HG03175 (cell line): ENCODE data around the gene NECTIN1.
"Not testable (repeated sequence)": the region's sequence is repeated elsewhere in the genome, so short reads cannot be mapped to it uniquely, and the experiment has no call there.

Experiments
- ATAC-seq: cut with Tn5 transposase; IDR thresholded peaks from one replicate; pipeline ENCODE4 v1.9.1; 2021; ENCODE audit warnings: mild to moderate bottlenecking, moderate library complexity; ENCODE audit not compliant: unreplicated experiment

NECTIN1 gene

DNA sequence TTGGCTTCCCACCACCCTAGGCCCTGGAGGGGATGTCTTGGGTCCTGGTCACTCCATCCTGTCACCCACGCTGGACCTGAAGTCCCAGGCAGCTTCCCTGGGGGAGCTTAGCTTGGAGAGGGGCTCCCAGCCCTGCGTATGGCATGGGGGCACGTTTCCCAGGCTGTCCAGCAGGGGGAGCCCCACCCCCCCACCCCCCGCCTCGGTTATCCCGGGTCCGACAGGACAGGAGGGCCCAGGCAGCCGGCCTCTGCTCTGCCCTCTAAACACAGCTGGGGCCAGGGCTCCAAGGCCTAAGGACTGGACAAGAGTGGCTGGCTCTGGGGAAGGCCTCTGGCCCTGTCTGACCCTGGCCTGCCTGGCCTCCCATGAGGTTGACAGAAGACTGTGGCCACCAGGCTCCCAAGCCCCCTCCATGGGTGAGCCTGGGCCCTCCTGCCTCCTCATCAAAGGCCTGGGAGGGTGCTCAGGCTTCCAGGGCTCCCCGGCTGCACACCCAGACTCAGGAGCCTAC is 104.8 kb downstream of the NECTIN1 start:
- ATAC-seq: no peak

DNA sequence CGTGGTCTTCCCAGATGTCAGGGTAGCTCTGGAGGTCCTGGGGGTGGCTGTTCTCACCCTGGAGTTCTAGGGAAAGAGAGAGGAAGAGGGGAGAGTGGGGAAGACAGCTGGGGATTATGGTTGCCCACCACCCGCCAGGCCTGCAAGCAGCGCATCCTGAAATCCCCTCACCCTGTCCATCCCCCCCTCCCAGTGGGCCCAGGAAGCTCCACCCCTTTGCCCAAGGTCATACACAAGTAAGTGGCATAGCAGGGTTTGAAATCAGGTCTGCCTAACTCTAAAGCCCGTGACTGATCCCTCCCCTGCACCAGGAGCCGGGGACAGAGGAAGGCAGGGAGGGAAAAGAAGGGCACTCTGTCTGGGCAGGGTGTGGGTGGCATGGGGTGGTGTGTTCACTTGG is 105.3 kb downstream of the NECTIN1 start:
- ATAC-seq: no peak

DNA sequence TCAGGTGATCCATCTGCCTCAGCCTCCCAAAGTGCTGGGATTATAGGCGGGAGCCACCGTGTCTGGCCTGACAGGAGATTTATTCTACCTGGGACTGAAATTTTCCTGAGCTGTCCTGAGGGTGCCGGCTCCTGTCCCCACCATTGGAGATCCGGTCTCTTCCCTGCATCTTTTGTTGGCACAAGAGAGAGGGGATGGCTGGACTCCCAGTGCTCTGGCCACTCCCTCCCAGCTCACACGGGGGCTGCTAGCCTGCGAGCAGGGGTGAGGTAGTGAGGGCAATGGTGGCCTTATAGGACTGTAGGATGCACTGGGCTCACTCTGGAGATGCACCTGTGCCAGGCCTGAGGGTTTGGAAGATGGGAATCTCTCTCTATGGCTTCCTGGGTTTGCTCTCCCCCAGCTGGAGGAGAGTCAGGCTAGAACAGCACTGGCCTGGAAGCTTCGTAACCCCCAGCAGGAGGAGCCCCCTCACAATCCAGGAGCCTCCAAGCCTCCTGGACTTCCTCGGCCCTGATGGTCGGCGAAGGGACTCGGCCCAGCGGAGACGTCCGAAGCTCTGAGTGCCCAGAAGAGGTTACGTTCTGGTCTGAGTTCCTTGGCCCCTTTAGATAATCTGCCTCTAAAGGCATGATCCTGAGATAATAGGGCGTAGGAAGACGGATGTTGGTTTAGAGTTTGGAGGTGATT is 106.4 kb downstream of the NECTIN1 start:
- no peak for ATAC-seq

DNA sequence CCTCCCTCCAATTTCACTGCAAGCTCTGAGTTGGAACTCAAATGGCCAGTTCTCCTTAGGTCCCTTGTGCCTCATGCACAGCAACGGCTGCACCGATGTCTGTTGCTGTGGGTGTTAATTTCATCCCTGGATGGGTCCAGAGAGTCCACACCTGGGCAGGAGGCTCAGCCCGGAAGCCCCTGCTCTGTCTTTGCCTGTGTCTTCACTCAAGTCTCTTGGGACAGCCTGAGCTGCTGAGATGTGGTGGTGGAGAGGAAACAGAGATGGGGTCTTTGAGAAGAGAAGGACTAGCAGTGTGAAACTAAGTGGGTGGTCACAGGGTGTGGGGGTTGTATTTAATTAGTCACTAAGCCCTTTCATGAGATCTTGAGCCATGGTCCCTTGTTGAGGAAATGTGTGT is 109.3 kb downstream of the NECTIN1 start:
- peak; percentile 41 for ATAC-seq

DNA sequence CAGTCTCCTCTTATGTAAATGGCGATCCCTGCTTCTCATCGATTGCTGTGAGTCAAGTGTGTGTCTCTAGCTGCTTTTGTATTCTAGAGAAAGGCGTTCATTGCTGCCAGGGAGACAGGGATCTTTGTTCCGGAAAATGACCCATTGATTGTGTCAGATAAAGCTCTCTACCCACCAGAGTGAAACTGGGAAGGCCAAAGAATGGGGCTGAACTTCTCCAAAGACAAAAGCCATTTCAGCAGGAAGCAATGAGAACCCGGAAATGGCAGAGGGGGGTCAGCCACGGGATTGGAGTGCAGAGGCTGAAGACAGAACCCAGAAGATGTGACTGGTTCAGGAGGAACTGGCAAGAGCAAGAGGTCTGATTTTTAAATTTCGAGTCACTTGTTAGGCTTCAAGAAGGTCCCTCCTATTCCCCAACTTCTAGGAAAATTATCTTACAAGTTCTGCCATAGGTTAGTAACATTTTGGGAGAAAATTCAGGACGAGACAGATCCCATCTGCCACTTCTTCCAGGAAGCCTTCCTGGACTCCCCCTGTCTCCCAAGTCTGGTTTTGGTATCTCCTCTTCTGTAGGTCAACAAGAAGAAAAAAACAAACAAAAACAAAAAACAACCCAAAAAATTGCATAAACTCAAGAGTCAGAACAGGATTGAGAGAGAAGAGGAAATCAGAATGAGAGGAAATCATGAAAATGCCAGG is 110.6 kb downstream of the NECTIN1 start:
- ATAC-seq: no peak

DNA sequence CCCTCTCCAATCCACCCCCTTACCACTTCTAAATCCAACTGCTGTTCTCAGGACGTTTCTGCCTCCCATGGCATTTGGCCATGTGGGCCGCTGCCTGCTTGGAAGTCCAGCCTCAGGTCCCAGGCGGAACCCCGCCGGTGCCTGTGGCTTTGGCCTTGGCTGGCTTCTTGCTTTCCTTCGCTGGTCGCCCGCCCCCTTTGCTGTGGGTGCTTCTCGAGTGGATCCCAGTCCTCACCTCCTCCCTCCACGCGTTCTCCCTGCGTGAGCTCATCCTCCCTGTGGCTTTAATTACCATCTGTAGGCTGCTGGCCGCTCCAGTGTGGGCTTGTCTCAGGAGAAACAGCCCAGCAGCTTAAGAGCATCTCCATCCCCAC is 111.7 kb downstream of the NECTIN1 start:
- no peak for ATAC-seq

DNA sequence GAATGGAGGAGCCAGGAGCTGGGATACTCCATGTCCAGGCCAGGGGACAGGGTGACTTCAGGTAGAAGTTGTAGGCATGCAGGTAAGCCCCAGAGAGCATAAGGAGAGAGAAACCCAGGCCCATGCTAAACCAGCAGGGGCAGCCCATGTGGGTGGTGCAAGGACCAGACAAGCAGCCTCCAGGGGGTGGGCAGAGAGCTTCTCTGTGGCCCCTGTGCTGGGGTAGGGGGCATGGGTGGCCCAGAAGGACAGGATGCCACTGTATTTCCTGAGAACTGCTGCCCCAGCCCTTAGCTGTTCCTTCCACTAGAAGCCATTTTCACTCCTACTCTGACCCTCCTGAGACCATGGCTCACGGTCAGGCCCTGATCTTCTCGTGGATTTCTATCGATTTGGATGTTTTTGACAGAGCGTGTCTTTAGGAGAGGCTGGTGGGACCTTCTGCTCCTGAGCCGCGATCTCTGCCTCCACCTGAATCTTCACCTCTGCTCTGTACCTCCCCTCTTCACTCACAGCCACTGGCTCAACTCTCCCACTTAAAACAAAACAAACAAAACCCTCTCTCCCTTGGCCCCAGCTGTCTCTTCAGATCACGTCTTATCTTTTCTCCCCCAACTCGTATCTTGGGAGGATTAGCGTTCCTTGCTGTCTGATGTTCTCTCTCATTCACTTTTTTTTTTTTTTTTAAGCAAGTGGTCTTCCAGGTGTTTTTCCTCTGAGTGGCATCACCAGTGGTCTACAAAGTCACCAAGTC is 112.2 kb downstream of the NECTIN1 start:
- ATAC-seq: no peak

DNA sequence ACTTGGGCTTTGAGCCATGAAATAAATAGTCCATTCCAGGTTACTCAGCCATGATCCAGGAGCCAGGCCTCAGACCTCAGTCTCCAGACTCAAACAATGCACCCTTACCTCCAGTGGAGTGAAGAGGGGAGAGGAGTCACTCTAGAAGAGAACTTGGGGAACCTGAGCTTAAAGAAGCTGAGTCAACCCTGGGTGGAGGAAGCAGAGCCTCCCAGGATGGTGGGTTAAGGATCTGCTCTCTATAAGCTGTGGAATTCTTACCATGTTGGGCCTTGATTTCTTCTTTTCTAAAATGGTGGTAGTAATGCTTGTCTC is 113.2 kb downstream of the NECTIN1 start:
- ATAC-seq: peak; percentile 28

DNA sequence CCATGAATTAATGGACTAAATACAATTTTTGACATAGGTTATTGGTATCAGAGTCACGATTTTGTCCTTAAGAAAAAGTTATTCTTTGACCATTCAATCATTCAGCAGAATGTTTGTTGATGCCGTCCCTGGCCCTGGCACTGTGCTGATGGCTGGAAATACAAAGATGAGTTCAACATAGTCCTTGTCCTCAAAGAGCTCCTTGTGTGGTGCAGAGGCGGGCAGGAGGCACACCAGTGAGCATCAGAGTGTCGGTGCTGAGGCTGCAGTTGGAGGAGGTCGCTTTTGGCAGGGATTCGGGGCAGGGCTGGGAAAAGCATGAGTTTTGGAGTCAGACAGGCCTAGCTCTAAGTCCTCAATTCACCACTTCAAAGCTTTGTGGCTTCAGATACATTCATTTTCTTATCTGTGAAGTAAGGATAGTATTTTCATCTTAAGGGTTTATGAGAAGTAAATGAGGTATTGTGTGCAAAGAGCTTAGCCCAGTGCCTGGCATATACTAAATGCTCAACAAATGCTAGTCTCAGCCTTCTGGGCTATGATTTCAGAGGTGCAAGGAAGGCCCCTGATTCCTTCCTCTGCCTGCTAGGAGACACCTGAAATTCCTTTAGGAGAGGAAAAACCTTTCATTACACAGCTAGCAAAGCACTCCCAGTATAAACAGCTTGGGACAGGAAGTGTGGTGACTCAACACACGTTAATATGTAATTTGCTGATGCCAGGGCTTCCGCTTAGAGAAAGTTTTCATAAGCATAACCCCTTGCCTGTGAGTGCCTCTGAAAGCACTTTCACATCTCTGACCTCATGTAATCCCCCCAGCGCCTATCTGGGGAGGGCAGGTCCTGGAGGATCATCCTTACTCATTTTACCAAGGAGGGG is 113.8 kb downstream of the NECTIN1 start:
- ATAC-seq: peak; percentile 88

DNA sequence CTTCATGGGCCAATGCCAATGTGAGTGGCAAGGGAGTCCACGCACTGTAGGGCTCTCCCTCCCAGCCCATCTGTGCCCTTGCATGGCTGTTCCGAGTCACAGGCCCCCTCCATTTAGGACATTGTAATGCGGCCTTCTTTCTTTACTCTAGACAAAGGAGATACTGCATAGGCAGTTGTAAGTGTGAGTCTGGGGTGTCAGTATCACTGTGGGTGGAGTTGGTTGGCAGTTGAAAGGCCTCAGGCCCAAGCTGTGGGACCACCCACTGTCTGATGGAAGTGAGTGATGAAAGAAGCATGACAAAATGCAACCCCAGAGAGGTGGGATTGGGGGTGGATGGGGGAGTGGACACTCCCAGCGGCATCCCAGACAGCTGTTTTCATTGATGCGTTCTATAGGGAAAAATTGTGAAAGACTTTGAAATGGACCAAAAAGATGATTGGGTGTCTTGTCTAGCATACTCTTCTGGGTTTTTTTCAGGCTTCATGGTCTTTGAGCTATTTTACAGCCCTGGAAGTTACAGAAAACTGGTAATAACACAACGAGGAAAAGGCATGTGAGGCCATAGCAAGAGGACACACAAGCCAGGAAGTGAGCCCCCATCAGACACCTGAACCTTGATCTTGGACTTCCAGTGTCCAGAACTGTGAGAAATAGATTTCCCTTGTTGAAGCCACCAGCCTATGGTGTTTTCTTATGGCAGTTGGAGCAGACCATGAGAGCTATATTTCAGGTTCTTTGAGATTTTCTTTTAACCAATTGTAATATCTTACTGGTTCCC is 114.6 kb downstream of the NECTIN1 start:
- no peak for ATAC-seq

DNA sequence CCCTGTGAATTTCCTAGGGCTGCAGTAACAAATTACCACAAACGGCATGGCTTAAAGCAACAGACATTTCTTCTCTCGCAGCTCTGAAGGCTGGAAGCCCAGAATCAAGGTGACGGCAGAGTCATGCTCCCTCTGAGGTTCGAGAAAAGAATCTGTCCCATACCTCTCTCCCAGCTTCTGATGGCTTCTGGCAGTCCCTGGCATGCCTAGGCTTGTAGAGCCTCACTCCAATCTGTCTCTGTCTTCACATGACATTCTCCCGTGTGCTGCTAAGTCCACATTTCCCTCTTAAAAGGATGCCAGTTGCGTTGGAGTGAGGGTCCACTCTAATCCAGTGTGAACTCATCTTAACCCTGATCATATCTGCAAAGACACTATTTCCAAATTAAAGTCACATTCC is 116.2 kb downstream of the NECTIN1 start:
- ATAC-seq: no peak

DNA sequence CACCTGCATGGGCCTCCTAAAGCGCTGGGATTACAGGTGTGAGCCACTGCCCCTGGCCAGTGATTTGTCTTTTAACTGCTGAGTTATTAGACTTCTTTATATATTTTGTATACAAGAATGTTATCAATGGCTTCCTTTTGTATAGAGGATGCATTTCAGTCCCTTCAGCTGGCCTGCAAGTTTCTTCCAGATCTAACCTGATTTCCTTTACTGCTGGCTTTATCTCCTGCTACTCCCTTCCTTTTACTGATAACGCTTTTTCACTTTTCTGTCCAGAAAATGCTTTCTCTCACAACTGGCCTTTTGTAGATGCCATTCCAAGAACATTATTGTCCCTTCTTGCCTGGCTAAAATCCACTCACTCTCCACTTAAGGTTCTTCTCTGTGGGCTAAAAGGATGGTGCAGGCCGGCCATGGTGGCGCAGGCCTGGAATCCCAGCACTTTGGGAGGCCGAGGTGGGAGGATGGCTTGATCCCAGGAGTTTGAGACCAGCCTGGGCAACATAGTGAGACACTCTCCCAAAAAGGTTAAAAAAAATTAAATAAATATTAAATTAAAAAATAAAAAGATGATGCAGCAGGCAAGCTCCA is 118.1 kb downstream of the NECTIN1 start:
- no peak for ATAC-seq

DNA sequence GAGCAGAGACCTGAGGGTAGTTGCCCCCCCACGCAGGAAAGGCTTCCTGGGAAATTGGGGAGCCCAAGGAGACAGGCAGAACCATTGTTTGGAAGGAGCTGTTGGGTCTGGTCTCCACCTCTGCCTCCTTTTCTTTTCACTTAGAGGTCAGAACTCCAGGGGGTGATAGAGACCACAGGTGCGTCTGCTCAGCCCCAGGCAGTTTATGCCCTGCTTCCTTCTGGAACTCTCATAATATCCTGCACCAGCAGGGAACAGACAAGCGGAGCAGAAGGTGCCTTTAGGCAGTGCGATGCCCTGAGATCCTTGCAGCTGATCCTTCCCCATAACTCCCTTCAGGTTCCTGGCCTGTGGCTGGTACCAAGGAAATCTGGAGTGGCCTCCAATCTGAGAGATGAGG is 120.2 kb downstream of the NECTIN1 start:
- no peak for ATAC-seq

DNA sequence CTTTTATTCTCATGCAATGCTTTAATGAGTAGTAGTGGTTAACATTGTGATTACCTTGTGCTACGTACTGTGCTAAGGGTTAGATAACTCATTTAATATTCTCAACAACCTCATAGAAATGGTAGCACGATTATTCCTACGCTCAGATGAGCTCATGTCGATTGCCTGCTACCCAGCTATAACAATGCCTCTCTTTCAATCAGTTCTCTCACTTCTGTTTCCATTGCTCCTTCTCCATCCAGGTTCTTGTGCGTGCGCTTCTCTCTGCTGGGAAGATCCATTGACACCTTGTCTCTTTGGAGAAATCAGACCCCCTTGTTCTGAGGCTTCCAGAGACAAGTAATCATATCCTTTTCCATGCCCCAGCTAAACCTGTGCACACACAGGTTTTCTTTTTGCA is 120.8 kb downstream of the NECTIN1 start:
- no peak for ATAC-seq

DNA sequence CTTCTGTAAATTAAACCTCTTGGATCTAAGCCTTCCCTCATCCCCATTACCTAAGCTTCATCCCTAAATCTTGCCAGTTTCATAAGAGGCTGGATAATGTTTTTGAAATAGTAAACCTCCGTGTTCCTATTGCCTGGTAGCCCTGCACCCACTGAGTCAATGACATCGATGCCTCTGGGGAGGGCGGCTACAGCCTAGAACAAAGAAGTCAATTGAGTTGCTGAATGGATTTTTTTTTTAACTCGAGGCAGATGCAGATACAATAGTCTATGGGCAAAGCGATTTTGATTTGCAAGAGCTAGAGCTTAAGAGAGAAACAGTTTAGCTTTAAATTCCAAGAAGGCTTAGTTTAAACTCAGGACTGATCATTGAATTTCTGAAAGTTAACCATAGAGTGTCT is 121.3 kb downstream of the NECTIN1 start:
- no peak for ATAC-seq

DNA sequence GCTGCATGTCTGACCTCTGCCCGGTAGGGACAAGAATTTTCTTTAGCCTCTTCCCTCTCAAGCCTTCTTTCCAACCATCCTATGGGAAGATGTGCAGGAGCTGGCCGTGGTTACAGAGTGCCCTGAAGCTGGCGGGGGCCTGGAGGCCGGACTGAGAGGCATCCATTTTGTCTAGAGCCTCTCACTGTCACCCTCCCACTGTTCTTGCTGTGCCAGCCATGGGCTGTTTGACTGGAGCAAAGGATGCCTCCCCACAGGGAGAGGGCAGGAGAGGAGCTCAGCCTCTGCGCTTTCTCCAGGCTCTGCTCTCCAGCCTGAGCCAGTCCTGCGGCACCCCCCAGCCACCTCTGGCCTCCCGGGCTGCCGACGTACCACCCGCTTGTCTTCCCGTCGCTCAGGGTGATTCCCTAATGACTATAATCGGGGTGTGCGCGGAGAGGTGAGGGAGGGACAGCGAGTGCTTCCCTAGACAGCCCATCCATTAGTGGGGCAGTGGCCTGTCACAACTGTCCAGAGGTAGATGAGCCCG is 123.8 kb downstream of the NECTIN1 start:
- ATAC-seq: no peak

DNA sequence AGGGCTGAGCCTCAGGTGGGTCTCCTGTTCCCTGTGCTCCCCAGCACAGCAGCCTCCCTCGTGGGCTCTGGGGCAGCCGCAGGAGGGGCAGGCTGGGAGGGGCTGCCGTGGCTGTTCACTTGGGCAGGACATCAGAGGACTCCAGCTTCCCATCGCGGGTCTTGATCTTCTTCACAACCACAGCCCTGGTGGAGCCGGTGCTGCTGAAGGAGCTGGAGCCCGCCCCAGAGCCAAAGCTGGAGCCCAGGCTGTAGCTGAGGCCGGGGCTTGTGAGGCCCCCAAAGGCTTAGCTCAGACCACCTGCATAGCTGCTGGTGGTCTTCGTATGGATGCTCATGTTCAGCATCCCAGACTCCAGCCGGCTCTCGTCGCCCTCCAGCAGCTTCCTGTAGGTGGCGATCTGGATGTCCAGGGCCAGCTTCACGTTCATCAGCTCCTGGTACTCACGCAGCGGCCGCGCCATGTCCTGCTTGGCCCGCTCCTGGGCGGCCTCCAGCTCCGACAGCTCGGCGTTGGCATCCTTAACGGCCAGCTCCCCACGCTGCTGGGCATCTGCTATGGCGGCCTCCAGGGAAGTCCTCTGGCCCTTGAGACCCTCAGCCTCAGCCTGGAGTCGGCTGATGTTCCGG is 126.1 kb downstream of the NECTIN1 start:
- ATAC-seq: no peak

DNA sequence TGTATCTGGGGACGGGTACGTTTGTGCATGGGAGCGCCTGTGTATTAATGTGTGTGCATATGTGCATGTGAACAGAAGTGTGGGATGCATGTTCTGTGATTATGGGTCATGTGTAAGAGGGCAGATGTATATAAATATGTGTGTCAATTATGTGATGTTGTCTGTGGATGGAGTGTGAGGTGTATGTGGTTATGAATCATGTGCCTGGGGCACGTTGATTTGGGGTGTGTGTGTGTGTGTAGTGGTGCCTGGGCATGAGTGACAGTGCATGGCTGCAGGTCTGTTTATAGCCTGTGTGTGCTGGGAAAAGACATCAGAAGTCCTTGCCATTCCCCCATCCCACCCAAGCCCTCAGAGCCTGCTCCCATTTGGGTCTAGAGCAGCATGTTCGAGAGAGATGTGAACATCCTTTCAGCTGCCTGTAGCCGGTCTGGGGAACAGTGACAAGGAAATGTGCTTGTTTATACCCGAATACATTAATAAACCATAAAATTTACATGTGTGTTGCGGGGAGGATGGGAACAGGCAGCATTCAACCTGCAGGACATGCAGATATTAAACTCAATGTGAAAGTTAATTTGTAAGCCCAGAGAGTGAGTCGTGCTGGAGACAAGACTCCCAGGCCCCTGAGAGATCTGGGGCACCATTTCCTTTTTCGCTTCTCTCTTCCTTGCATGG is 129.0 kb downstream of the NECTIN1 start:
- ATAC-seq: peak; percentile 51

DNA sequence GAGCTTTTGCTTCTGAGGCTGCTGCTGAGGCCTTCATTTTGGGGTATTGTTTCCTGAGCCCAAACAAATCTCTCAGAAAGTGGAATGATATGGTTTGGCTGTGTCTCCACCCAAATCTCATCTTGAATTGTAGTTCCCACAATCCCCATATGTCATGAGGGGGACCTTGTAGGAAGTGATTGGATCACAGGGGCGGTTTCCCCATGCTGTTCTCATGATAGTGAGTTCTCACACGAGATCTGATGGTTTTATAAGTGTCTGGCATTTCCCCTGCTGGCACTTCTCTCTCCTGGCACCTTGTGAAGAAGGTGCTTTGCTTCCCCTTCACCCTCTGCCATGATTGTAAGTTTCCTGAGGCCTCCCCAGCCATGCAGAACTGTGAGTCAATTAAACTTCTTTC is 133.1 kb downstream of the NECTIN1 start:
- not testable (repeated sequence) for ATAC-seq
